NCI-H774 (cell line): ENCODE data around the gene CTNND1.

Source experiments
- DNase-seq: peaks from one replicate; lab custom pipeline; 2025; lab: John Stamatoyannopoulos, UW

CTNND1 gene

DNA sequence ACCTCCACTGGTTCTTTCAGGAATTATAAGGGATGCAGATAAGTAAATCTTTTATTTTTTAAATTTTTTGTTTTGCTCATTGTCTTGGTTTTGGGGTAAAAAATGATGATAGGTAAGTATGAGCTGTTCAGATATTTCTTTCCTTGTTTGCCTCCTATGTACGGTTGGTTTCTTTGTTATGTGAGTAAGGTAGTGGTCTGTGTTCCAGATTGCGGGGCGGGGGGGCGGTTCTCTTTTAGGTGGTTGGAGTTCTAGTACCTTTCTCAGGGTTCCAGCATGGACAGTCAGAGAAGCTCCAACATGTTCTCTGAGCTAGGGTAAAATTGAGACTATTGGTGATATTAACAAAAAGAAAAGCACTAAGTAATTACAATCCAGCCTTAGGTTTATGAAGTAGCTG is 2.4 kb downstream of the CTNND1 start:
- no peak for DNase-seq

DNA sequence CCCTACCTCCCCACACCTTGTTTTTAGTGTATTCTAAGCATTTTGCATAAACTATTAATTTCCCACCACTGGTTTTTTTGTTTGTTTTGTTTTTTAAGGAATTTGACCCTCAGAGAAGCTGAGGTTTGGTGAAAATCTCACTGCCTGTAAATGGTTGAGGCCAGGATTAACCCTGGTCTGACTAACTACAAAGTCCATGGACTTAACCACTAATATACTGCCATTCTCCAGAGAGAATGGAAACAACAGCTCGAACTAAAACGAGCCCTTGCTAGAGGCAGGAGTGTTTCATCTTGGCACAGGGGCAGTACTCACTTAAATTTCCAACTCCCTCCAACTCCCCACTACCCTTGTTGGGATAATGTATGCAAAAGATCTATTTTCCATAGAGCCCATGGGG is 3.0 kb downstream of the CTNND1 start:
- DNase-seq = no peak

DNA sequence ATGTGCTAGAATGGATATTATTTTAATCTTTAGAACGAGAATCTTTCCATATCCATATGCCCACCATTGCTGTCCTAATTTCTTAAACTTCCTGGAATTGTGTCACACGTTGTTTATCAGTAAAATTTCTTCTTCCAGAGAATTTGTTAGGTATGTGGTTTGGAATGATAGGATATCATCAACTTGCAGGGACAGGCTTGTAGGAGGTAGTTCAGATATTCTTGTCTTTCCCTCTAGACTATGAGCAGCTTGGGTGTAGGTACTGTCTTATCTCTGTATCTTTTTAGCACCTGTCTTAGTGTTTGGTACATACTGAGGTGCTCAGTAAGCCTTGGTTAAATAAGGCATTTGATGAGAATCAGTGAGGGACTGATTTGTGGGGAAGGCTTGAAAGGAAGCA is 3.4 kb downstream of the CTNND1 start:
- no peak for DNase-seq

DNA sequence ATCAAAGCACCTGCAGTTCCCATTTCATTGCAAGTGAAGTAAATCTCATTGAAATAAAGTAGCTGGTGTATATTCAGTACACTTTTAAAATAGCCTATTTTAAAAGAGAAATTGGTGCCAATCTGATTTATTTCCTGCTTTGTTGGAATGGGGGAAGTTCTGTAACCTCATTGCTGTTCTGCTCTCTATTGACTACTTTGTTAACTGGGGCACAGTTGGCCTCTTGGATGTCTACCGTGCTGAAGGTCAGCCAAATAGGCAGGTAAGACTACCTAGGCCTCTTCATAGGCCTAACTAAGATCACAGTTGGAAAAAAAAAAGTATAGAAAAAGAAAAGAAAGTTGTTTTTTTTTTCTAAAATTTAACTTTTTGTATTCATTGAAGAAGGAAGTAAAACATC is 9.2 kb downstream of the CTNND1 start:
- no peak for DNase-seq

DNA sequence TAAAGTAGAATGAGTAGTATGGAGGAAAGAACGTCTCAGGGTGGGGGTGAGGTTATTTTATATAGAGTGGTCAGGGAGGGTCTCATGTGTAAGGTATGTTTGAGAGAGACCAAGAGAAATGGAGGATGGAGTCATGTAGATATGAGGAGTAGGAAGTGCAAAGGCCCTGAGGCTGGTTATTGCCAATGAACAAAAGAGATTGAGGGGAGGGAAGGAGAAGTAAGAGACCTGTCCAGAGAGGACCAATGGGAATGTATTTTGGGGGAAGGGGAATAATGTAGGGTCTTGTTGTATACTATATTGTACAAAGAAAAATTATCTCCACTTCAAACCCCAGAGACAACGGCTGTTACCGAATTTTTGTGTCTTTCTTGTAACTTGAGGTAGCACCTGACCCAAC is 9.8 kb downstream of the CTNND1 start:
- no peak for DNase-seq

DNA sequence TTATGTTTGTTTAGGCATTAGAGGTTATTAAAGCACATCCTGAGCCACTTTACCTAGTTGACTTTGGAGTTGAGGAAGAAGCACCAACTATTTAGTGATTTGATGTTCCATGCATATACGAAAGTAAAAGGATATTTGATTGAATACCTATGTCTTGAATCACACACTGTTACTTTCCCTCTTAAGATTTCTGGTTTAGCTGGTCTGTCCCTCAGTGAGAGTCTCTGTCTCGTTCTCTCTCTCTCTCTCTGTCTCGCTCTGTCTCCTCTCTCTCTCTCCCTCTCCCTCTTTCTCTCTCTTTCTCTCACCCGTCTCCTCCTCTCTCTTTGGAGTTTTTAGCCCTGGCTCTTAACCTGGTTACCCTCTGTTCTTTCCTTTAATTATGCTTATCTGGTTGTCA is 11.0 kb downstream of the CTNND1 start:
- no peak for DNase-seq

DNA sequence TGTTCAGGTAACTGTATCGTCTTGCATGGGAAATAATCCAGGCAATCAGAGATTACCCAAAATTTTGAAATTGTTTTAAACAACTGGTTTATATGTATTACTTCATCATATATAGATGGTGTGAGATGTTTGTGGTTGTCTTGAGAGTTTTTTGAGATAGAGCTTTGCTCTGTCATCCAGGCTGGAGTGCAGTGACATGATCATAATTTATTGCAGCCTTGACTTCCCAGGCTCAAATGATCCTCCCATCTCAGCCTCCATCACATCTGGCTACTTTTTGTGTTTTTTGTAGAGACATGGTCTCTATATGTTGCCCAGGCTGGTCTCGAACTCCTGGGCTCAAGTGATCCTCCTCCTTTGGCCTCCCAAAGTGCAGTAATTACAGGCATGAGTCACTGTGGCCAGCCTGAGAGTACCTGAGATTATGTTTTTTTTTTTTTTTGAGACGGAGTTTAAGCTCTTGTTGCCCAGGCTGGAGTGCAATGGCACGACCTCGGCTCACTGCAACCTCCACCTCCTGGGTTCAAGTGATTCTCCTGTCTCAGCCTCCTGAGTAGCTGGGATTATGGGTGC is 11.5 kb downstream of the CTNND1 start:
- no peak for DNase-seq

DNA sequence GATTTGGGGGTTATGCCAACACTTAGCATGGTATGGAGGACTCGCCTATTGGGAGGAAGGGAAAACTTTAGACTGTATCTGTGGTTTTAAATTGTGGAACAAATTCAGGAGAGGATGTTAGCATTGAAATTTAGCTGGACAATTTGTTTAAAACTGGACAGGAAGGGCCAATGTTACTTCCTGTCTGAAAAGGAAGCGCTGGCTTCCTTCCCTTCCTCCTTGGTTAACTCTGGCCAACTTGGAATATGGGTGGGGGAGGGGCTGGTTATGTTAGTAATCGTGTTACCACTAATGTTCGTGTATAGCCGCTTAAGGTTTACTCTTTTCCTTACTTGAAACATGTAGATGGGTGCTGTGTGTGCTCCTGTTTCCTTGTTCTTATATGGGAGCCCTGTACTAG is 13.9 kb downstream of the CTNND1 start:
- no peak for DNase-seq

DNA sequence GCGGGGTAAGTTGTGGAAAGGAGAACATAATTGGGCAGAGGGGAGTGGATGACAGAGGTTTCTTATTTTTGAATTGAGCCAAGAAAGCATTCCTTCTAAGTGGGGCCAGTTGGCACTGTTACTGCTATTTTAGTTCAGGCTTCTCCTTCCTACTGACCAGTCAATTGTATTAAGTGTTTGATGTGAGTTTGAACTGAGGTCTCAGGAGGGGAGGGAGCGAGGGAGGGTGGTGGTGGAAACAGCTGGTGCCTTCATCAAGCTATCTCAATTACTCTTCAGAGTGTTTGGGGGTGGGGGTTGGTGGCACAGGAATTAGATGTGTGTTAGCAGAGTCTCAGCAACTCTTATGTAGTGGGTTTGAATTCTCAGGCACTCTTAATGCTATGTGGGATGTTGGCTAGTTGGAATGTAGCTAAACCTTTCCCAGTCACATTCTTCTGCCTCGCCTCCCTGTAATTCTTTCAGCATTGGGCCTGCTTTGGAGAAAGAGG is 14.5 kb downstream of the CTNND1 start:
- DNase-seq = no peak

DNA sequence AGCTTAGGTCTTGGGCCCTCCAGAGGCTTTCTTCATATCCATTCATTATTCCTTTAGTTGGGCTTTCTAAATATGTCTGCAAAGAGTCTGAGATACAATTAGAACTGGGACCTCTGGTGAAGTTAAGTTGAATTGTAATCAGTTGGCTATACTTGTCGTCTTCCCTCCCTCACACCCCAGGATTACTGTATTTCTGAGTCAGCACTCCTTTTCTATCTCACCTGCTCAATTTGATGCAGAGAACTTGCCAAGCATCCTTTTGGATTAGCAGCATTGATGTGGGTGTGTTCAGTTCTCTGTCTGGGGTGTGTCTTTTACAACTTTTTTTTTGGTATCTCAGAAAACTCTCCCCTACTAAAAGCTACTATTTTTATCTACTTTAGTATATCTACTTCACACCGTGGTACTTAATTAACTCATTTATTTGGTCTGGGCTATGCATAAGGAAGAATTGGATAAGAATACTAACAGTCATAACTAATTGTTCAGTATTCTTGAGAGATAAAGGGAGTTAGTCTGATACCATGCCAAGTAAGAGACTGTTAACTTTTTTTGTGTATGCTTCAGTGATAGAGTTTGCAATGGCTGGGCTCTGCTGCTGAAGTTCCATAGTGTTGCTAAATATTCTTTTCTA is 15.1 kb downstream of the CTNND1 start:
- DNase-seq = no peak

DNA sequence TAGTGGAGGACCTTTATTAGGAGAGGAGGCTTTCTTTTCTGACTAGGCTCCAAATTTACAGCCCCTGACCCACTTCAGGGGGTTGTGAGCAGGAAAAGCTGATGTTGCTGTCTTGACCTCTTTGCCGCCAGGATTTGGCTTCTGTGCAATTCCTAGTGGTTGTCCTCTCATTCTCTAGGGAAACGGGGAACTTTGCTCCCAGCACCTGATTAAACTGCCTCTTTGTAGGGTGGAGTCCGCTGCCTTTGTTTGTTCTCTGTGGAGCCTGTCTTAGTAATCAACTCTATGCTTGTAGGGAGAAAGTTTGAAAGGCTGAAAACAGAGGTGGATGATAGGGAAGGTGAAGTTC is 16.3 kb downstream of the CTNND1 start:
- no peak for DNase-seq

DNA sequence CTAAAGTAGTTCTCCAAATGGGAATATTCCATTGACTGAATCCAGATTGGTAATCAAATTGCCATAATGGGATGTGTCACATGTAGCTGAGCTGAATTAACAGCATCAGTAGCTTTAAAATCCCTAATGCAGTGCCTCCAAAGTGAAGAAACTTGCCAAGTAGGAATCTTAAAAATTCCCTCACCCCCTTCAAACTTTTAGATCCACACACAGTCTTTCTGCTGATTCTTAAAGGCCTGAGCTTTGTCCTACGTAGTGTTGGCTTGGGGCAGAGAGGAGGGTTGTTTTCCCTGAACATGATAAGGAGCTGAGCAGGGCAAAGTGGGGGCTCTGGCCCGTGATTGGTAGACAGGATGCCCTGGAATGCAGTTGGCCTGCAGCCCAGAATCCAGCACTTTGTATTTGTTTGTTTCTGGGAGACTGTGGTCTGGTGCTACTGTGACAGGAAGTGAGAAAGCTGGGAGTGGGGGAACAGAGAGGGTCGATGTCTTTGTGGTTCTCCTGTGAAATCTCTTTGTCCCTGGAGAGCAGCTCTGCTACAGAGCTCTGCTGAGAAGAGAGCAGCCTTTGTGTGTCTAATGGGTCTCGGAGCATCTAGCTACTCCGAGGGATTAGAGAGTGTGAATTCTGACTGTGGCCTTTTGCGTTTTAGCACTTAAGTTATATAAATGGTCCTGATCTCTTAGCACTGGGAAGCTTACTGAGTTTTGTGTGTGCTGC is 16.9 kb downstream of the CTNND1 start:
- no peak for DNase-seq

DNA sequence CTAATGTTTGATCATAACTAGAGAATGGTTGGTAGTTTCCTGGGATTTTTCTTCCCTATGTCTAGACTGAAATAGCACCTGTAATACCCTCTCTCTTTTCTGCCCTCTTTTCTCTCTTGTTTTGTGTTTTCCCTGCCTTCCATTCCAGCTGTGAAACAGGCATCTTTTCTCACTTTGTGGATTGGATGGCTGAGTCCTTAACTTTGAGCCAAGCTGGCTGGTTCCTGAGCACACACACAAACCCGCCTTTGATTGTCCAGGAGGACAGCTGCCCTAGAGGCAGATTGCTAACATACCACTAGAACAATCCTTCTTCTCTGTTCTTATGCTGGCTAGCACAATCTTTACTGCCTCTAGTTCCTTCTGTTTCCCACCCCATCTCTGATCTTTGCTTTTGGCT is 17.7 kb downstream of the CTNND1 start:
- no peak for DNase-seq

DNA sequence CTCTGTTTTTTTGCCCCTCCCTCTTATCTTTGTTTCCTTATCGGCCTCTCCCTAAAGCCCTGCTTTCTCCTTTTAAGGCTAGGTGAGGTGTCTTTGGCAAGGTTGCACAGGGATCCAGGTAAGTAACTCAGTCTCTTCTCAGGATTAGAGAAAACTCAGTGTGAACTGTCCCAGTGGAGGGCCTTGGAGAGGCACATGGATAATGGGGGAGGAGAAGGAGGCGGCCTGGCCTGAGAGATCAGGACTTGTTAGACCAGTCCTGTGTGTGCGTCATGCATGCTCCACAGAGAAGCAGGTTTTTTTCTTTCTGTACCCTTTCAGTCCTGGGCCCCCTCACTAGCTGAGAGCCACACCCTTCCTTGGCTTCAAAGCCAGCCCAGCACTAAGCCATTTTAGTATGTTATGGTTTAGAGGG is 19.9 kb downstream of the CTNND1 start:
- no peak for DNase-seq

DNA sequence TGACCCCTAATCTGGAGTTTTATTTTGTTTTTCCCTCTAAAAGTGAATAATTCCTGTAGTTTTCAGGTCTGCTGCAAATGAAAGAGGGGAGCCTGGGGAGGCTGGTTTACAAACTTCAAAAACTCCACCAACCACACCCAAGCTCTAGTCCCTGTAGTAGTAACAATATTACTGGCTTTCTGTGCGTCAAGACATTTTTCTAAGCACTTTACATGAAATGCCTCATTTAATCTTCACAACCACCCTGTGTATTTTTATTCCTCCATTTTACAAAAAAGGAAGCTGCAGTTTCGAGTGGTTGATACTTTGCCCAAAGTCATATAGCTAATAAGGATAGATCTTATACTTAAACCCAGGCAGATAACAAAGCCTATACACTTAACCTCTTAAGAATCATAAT is 23.5 kb downstream of the CTNND1 start:
- no peak for DNase-seq

DNA sequence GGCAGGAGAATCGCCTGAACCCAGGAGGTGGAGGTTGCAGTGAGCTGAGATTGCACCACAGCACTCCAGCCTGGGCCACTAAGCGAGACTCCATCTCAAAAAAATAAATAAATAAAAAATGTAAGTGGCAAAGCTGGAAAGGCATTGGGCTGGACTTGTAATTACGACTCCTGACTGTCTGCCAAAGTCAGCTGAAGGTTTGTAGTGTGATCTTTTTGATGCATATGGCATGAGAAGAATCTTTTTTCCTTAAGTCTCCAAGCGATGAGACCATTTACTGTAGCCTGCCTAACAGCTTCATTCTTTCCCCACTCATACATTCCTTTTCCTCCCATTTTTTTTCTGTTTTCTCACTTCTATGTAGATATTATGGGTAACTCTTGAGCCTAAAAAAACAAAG is 24.8 kb downstream of the CTNND1 start:
- no peak for DNase-seq

DNA sequence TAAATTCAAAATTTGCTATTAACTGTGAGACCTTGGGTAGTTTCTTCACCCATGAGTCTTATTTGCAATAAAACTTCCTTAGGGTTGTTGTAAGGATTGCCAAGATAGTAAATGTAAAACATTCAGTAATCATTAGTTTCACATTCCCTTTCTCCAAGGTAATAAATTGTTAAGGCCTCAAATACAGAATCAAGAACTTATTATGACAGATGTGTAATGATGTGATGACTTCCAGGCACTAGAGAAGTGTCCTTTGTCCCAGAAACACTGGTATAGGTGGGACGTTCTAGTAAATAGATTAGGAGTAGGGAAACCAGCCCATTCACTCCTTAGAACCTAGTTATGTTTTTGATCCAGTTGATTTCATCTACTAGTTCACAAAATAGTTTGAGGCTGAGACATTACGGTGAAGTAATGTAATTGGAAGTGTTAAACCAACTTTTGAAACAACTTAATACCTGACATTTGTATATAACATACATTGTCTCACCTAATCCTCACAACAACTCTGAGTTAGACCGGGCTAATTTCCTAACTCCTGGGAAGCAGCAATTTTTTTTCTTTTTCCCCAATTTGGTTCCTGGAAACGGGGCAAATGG is 25.5 kb downstream of the CTNND1 start:
- DNase-seq = no peak

DNA sequence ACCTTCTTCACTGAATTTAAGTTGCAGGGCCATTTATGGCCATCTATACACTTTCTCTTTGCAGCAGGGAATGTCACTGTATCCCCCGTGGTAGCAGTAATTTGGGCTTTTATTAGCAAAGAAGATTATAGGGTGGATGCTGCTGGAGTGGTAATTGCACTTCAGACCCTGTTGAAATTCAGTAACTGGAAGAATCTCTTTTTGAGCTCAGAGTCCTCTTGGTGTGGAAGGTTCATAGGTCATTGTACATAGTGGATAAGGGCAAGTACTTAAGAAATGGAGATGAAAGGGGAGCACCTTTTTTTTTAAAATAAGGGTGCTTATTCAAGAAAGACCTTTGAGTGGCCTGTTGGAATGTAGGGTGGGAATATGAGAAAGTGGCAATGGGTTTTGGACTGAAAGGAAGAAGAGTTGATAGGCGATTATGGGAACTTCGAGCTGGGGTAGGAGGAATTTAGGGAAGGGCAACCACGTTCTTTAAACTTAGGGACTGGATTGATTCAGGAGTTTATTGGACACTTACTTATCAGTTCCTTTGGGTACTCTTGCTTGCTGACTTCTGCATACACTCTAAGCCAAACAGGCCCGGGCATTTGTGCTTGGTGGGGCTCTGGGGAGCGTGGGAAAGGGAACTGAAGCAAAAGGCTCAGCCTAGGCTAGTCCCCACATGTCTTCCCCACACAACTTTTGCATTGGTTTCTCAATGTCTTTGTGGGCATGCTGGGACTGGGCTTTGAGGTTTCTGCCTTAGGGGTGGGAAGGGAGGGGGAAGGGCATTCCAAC is 26.5 kb downstream of the CTNND1 start:
- DNase-seq = no peak

DNA sequence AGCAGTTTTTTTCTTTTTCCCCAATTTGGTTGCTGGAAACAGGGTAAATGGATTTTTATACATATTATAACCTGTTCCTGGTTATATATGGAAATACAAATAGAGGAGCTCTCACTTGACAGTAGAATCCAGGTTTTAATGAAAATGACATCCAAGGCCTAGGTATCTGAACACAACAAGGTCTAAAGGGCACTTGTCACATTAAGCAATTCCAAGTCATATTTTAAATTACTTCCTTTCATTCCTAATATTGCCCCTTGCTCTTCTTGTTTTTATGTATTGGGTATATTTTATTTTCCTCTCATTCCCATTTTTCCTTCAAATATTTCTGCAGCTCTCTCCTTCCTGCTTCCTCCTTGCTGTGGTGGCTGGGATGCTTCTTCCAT is 27.1 kb downstream of the CTNND1 start:
- no peak for DNase-seq

DNA sequence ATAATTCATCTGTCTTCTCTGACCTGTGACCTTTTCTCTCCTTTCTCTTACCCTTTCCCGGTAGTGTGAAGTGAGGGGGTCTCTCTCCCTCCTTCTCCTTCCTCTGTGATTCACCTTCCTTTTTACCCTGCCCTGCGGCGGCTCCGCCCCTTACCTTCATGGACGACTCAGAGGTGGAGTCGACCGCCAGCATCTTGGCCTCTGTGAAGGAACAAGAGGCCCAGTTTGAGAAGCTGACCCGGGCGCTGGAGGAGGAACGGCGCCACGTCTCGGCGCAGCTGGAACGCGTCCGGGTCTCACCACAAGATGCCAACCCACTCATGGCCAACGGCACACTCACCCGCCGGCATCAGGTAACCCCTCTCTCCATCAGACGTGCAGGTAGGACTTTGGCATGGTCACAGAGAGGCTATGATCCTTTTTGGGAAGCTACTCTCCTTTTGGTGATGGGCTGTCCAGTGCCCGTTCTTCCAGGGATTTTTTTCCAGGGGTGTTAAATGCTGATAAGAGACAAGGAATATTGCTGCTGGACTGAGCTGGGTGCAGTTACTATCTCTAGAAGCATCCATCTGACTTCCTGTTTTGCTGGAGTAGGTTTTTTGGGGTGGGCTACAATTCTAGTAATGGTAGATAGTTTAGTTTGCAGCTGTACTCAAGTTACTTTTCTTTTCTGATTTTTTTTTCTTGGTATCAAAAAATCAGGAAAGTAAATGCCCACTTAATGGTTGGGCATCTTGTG is 29.9 kb downstream of the CTNND1 start:
- no peak for DNase-seq

DNA sequence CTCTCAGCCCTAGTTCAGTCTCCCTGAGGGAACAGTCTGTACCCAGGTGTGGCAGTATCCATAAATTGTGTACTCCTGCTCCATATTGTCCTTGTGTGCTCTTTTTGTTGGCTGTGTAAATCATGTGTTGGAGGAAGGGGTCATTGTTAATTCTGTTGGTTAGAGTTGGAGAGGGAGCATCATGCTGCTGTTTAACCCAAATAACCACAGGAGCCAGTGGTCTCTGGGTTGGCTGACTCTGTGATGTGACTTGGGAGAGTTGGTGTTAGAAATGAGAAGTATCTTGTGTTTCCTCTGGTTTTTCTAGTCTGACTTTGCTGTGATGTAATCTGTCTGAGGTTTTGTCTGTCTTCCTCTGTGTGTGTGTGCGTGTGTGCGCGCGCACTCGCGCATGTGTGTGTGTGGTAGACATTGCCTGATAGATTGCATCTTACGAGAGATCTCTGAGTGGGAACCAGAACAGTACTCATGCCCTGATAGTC is 30.5 kb downstream of the CTNND1 start:
- DNase-seq = no peak

DNA sequence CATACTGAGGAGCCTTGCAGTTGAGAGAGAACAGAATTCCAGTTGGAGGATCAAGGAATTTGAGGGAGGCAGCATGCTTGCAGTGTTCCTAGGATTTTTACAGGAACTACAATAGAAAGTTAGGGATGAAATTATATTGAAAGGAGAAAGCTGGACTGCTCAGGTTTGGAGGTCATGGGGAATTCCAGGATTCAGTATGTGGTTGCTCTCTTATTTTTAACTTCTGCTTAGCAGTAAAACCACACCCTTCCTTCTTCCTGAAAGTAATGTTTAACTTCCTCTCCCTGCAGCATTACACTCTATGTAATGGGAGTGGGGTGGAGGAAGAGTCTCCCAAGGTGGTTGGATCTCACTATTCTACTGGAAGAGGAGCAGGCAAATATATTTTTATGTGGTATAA is 31.3 kb downstream of the CTNND1 start:
- no peak for DNase-seq
